GM19455 (cell line): ENCODE data around the gene KCTD17.

Experiments used
- ATAC-seq: cut with Tn5 transposase; IDR thresholded peaks from one replicate; pipeline ENCODE4 v1.9.1; 2021; ENCODE audit not compliant: unreplicated experiment

Gene KCTD17

DNA sequence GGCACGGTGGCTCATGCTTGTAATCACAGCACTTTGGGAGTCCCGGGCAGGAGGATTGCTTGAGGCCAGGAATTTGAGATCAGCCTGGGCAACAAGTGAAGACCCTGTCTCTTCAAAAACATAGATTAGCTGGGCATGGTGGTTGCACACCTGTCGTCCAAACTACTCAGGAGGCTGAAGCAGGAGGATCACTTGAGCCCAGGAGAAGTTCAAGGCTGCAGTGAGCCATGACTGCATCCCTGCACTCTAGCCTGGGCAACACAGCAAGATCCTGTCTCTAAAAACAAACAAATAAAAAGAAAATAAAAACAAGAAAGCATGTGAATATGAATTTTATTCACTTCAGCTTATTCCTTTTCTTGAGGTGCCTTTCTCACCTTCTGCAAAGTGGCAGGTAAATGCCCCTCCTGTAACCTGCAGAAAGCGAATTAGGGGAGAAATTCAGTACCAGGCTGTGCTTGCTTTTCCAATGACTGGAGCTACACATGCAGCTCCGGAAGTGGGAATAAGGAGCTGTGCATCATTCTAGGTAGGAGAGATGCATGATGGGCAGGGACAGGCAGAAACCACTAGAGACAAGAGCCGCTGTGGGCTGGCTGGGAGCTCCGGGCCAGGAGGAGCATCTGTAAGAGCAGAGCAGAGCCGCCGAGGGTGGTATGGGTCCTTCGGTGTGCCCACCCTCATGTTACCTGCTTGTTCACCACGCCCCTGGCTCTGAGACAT lies 14.7 kb upstream of the KCTD17 start:
- no peak for ATAC-seq

DNA sequence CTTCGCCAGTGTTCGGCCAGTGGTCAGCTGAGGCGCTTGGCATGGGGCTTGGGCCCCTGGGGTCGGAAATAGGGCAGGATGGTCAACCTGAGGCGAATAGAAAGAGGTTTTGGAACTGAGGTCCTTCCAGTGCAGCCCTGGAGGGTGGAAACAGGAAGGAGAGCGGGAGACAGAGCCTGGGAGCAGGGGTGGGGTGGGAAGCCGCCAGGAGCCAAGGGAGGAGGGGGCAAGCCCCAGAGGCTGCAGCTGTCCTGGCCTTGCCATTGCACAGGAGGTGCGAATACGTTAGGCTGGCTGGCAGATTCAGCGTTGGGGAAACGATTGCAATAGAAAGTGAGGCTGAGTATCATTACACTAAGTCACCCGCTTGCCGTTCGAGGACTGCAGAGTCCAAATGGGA lies 13.9 kb upstream of the KCTD17 start:
- ATAC-seq: no peak

DNA sequence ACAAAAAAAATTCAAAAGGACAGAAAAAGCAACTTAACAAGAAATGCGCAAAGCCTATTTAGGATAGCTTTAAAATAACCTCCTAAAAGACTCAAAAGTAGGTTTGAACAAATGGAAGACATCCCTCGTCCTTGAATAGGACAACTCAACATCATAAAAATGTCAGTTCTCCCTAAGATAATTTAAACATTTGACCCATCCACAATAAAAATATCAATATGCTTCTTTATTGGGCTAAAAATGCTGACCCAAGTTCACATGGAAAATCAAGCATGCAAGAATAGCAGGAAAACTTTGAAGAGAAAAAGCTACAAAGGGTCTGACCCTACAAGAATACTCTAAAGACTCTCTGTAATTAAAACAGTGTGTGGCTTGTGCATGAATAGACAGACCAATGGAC lies 12.1 kb upstream of the KCTD17 start:
- no peak for ATAC-seq

DNA sequence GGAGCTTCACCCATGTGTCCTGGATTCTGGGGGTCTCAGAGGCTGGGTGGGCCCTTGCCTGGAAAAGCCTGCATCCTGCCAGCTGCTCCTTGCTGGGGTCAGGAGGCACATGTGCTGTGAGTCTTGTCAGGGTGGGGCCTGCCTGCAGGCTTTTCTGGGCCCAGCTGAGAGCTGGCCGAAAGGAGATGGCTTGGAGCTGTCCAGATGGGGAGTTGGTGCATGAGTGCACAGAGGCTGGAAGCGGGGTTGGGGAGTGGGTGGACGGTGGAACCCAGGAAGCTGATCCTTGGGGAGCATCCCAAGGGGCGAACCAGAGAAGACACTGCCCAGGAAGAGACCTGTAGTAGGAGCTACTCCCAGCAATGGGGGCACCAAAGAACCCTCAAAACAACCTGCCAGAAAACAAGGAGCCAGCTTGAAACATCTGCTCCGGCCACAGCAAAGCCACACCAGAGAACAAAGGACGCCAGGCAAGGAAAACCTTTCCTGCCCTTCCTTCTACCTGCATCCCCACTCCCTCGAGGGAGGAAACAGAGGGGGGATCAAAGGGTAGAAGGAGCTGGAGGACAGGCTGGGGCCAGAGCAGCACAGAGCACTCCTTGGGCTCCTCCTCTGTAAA lies 8.2 kb upstream of the KCTD17 start:
- no peak for ATAC-seq

DNA sequence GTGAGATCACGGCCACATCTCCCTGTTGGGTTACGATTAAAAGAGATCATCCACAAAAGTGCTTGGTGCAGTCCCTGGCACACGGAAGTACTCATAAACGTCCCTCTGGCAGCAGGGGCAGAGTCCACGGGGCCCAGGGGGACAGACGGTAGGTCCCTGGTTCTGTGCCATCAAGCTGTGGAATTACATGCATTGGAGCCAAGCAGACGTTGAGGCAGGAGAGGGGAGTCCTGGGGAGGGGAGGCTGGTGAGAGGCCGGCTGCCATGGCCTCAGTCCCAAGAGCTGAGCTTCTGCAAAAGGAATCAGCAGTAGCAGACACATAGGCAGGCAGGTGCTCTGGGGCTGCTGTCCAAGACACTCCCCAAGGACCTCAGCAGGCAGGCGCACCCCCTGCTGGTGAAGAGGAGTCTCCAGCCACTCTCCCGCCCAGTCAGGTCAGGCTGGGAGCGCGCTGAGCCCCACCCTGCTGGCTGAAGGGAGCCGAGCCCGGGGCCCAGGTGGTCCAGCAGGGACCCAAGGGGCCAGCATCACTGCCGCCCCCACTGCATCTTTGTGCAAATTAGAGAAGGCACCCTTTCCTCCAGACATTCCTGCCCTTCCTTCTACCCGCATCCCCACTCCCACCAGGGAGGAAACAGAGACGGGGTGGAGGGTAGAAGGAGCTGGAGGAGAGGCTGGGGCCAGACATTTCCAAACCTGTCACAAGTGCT lies 7.6 kb upstream of the KCTD17 start:
- no peak for ATAC-seq

DNA sequence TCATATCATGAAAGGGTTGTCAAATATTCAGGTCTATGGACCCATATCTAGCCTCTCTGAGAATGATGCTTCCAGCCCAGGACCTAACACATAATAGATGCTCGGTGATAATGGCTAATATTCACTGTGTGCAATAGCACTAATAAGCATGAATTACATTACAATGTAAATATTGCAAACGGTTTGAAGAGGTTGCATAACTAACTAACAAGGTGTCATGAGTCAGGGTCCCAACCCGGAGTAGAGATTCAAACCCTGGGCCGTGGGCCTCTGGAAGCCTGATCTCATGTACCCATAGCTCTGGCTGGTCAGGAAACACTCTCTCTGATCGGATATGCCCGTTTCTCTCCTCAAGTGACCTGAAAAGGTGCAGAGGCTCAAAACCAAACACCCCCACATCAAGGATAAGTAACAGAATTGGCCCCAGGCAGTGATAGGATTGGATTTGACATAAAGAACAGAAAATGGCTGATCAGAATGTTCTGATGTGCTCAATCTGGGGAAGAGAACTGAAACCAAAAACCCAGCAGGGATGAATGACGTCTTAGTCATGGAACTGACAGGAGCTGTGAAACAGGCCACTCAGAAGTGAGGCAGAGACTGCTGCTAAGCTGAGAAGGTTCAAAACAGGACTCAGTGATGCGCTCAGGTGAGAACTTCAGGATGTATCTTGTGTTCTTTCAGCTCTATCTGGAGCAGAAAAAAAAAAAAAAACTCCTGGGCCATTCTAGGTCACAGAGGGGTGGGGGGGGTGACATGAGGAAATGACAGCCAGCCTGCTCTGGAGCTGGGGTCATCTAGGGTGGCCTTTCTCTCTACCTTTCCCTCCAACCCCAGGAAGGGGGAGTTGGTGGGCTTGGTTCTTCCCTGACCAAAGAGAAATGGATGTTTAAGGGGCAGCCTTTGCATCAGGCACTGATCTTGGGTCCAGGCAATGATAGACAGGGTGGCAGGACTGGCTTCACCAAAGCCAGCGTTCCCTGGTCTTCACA lies 6.6 kb upstream of the KCTD17 start:
- ATAC-seq: no peak

DNA sequence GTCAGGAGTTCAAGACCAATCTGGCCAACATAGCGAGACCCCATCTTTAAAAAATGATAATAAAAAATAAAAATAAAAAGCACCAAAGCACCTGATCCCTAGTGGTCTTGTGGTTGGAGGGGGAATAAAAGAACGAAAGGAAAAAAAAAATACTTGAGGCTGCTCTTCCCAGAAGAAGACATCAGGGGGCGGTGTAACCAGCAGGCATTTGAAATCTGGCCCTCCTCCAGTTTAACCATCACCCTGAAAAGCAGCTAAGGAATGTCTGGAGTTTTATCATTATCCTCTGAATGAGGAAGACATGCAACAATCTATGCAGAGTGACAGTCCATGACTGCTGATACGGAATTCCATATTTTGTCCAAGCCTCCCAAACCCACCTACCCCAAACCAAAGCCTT lies 5.6 kb upstream of the KCTD17 start:
- ATAC-seq: no peak

DNA sequence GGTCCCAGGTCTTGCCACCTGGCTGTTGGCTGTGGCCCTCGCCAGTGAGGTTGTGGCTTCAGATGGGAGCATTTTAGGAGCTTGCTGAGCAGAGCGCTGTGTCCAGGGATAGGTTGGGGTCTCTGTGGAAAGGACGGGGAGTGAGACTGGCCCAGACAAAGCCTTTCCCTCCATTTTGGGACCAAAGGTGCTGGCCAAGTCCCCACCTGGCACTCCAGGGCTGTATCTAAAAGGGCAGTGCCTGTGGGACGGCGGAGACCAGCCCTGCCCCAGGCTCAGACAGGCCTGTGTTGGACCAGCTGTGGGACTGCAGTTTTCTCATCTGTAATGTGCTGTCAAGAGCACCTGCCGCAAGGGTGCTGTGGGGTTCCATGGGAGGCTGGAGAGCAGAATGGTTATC lies 5.0 kb upstream of the KCTD17 start:
- ATAC-seq: no peak

DNA sequence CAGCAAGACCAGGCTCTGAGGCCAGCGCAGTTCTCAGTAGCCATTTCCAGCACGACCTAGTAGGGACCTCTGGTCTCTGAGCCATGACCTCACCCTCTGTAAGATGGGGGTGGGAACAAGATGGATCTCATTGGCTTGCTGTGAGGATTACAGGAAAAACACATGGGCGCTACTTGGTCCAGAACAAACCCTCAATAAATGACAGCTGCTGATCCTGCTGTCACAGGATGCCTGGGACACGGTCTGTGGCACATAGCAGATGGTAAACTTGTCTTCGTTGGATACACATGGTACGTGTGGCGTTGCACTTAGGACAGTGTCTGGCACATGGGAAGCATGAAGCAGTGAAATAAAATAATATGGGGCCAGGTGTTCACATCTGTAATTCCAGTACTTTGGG lies 4.5 kb upstream of the KCTD17 start:
- no peak for ATAC-seq

DNA sequence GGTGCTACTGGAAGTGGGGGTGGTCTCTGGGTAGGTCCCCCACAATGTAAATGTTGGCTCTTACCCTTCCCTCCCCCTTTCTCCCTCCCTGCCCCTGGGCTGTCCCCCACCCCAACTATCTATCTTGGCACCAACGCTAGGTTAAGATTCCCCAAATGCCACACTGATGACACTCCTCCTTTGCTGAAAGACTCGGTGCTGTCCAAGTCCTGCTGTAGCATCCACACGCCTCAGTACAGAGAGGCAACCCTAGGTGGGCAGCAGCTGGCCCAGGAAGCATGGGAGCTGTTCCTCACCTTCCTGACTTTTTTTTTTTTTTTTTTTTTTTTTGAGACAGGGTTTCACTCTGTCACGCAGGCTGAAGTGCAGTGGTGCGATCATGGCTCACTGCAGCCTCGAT lies 3.4 kb upstream of the KCTD17 start:
- ATAC-seq: no peak

DNA sequence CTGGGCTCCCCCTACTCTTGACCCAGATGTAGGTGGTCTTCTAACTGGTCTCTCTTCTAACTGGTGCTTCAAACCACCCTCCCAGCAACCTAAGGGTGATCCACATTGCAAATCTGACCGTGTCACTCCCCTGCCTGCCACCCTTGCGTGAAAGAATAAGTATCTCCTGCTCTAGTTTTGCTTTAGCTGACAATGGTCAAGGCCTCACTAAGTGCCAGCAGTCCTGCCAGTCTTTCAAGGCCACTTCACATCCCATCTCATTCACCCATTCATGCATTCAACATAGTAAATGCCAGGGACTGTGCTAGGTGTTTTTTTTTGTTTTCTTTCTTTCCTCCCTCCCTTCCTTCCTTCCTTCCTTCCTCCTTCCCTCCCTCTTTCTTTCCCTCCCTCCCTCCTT lies 2.3 kb upstream of the KCTD17 start:
- ATAC-seq: no peak

DNA sequence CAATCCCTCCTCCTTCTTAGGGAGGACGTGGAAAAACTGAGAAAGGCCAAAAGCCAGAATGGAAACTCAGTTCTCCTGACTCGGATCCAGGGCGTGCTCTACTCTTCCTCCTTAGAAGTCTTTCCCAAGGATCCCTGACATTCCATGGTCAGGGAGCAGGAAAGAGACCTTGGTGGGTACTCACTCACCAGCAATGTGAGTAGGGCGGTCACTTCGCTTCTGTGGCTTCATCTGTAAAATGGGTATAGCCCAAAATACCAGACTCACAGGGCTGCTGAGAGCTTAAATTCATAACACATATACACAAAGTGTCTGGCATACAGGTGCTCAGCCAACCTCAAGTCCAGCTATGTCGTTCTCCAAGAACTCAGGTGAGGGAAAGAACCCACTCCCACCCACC lies 629 bp upstream of the KCTD17 start:
- ATAC-seq: no peak

DNA sequence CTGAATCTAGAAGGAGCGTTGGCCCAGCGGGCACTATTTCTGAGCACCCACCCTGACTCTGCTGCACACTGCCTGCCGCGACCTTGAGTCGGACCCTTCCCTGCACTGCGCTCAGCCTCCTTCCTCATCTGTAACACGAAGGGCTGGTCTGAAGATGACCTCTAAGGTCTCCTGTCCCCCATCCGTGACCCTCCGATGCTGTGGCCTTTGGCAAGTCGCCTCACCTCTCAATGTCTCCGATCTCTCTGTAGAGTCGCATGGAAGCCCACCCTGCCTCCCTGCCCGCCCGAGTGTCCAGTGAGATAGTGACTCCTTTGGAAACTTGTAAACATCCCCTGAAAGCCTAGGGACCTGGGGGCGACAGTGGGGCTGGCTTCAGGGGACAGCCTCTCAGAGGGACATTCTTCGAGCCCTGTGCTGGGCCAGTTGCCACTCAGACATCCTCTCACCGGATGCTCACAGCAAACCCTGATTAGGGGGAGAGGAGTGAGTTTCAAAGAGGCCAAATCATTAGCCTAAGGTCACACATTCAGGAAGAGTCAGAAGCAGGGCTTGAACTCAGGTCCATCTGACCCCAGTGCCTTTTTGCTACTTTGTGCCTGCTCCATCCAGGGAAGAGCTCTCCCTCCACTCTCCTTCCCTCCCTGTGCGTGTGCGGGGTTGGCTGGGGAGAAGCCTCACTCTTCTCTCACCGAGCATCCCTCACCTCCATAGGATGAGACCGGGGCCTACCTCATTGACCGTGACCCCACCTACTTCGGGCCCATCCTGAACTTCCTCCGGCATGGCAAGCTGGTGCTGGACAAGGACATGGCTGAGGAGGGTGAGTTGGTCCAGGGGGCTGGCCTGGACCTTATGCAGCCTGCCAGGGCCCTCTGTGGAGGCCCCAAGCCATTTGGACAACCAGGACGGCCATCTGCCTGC lies 1.1 kb downstream of the KCTD17 start:
- no peak for ATAC-seq

DNA sequence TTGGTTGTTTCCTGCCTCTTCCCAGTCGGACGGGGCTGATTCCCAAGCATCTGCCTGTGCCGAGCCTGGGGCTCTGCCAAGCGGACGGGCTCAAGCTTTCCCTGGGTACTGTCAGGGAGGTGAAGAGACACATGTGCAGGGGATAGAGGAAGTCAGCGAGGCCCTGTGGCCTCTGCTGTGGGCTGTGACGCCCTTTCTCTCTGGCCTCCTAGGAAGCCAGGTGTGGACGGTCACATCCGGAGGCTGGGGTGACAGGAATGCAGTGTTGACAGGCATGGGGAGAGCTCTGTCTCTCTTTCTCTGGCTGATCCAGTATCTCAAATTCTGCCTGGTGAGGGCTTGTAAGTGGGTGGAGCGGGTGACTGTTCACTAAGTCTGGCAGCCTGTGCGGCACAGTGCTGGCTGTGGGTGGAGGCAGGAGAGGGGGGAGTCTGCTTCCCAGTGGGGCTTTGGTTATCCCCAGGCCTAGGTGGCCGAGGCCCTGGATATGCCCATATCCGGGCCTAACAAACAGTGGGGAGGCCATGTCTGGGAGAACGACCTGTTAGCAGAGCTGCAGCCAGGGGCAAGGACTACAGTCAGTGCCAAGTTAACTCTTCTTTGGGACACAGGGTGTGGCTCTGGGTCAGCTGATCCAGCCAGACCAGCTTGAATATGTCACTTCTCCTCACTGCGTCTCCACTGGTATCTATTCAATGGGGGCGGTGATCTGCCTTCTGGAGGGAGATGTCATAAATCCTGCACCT lies 1.9 kb downstream of the KCTD17 start:
- ATAC-seq: no peak

DNA sequence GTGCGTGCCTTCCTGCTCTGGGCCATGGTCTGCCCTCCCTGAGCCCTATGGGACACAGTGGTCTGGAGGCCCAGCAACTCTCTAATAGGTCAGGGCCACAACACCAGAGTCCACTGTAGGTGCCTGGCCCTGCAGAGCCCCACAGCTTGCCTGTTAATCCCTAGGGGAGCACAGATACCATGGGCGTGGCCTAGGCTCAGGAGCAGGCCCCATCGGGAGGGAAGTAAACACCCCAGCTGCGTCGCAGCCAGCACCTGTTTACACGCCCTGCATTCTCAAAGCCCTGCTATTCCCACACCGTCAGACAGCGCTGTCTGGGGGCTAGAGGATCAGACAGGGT lies 2.5 kb downstream of the KCTD17 start:
- no peak for ATAC-seq

DNA sequence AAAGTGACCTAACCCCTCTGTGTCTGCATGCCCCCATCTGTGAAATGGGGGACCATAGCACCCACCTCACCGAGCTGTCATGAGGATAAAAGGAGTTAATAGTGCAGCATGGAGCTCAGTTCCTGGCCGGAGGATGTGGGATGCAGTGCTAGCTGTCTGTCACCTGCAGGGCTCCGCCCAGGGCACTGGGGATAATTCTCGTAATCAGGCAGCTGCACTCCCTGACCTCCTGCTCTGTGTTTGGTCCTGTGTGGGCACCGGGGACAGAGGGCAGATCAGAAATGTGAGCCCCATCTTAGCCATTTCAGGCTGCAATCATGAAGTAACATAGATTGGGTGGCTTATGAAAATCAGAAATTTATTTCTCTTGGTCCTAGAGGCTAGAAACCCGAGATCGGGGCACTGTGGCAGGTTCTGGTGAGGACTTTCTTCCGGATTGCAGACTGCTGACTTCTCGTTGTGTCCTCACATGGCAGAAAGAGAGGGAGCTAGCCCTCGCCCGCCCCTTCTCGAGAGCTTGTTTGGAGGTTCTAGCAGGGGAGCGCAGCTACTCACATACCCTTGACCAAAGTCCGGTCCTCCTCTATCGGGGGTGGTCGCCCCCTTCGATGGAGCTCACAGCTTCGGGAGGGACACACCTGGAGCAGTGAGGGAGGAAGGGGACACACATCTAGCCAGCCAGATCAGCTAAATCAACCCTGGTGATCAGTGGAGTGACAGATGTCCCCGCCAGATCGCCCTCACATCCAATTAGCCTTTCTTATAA lies 3.2 kb downstream of the KCTD17 start:
- no peak for ATAC-seq

DNA sequence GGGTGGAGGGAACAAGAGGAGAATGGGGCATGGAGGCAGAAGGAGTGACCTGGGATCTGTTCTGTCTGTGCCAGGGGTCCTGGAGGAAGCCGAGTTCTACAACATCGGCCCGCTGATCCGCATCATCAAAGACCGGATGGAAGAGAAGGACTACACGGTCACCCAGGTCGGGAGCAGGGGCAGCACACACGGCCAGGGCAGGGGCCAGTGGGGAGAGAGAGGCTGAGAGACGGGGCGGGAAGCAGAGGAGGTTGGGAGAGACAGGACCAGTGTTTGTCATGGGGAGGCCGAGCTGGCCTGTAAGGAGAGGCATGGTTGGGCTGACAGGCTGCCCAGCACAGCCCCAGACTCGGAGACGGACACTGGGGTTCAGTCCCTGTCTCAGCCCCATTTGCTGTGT lies 4.7 kb downstream of the KCTD17 start:
- ATAC-seq: no peak

DNA sequence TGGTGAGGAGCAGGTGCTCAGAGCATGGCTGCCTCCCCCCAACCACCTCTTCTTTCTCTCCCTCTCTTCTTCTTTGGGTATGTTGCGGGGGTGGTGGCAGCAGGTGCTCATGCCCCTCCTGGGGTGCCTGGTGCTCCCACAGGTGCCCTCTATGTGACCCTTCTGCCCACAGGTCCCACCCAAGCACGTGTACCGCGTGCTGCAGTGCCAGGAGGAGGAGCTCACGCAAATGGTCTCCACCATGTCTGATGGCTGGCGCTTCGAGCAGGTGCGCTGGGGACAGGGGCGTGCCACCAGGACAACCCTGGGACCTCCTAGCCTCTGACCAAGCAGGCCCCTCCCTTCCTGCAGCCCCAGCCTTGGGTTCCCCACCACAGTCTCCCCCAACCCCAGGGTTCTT lies 5.7 kb downstream of the KCTD17 start:
- no peak for ATAC-seq
